SK-N-MC (cell line): Measurements from ENCODE around the gene ELFN2.

ENCODE experiments used
- EZH2 ChIP-seq: fragments of 200-600 bp; sonication (generic); IDR thresholded peaks from one replicate; pipeline ENCODE4 v1.6.1; 2017; ENCODE audit warnings: antibody characterized with exemption
- POLR2AphosphoS5 ChIP-seq: IDR thresholded peaks from 2 replicates; pipeline ENCODE4 v1.6.1; 2012; ENCODE audit warnings: mild to moderate bottlenecking, low read depth, low read length, borderline replicate concordance

- TF ChIP-seq POLR2AphosphoS5, result no peak
- TF ChIP-seq EZH2, result no peak
Observed at GRCh38 chr22:37467391-37467955, 40.2 kb upstream of the ELFN2 start.
